Measurements from ENCODE around the gene SAG.

DNA sequence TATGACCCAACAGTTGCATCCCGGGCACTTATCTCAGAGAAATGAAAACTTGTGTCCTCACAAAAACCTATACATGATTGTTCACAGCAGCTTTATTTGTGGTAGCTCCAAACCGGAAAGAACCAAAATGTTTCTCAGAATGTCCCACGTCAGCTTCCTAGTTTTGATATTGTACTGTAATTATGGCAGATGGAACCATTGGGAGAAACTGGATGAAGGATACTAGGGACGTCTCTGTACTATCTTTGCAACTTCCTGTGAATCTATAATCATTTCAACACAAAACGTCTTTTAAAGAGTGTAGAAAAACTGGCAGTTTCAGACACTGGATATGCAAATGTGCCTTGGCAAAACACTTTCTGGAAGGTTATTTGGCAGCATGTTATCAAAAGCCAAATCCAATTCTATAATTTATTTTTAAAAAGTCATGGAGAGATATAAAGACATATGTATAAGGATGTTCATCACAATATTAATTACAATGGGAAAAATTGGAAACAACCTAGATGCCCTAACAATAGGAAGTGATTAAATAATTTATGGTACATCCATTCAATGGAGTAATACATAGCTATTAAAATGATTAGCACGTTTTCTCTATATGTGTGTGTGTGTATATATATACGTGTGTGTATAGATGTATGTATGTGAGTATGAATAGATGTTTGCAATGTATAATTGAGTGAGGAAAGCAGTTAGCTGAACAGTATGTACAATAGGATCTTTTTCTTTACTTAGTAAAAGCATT, 9.8 kb downstream of the SAG start:
- TF ChIP-seq, protein P1, sequence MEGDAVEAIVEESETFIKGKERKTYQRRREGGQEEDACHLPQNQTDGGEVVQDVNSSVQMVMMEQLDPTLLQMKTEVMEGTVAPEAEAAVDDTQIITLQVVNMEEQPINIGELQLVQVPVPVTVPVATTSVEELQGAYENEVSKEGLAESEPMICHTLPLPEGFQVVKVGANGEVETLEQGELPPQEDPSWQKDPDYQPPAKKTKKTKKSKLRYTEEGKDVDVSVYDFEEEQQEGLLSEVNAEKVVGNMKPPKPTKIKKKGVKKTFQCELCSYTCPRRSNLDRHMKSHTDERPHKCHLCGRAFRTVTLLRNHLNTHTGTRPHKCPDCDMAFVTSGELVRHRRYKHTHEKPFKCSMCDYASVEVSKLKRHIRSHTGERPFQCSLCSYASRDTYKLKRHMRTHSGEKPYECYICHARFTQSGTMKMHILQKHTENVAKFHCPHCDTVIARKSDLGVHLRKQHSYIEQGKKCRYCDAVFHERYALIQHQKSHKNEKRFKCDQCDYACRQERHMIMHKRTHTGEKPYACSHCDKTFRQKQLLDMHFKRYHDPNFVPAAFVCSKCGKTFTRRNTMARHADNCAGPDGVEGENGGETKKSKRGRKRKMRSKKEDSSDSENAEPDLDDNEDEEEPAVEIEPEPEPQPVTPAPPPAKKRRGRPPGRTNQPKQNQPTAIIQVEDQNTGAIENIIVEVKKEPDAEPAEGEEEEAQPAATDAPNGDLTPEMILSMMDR (IDR thresholded peaks at IDR 0.05) = no peak
- TF ChIP-seq POLR2A (IDR thresholded peaks at IDR 0.05) = no peak
- TF ChIP-seq POLR2AphosphoS5 (IDR thresholded peaks at IDR 0.05) = no peak

All from breast epithelium (tissue), 3 donors.